Ishikawa (cell line): ENCODE results near the gene EOLA2.
"Not testable (repeated sequence)": the region's sequence is repeated elsewhere in the genome, so short reads cannot be mapped to it uniquely, and the experiment has no call there.

Experiments
- CEBPB ChIP-seq: IDR thresholded peaks from 2 replicates; pipeline ENCODE4 v1.6.1; 2012
- CREB1 ChIP-seq: IDR thresholded peaks from 2 replicates; pipeline ENCODE4 v1.6.1; 2012; ENCODE audit warnings: low read depth
- EGR1 ChIP-seq: IDR thresholded peaks from 2 replicates; pipeline ENCODE4 v1.6.1; 2012
- EP300 ChIP-seq: IDR thresholded peaks from 2 replicates; pipeline ENCODE4 v1.6.1; 2012; ENCODE audit warnings: borderline replicate concordance
- FOXM1 ChIP-seq: IDR thresholded peaks from 2 replicates; pipeline ENCODE4 v1.6.1; 2012; ENCODE audit warnings: low read depth, borderline replicate concordance
- NFIC ChIP-seq: IDR thresholded peaks from 2 replicates; pipeline ENCODE4 v1.6.1; 2012
- RAD21 ChIP-seq: IDR thresholded peaks from 2 replicates; pipeline ENCODE4 v1.6.1; 2012; ENCODE audit warnings: low read depth
- REST ChIP-seq: IDR thresholded peaks from 2 replicates; pipeline ENCODE4 v1.6.1; 2012; ENCODE audit warnings: low read depth, mild to moderate bottlenecking
- TAF1 ChIP-seq: IDR thresholded peaks from 2 replicates; pipeline ENCODE4 v1.6.1; 2012; ENCODE audit warnings: low read depth, mild to moderate bottlenecking
- TCF12 ChIP-seq: IDR thresholded peaks from 2 replicates; pipeline ENCODE4 v1.6.1; 2012; ENCODE audit warnings: low read depth
- USF1 ChIP-seq: IDR thresholded peaks from 2 replicates; pipeline ENCODE4 v1.6.1; 2012
- YY1 ChIP-seq: IDR thresholded peaks from 2 replicates; pipeline ENCODE4 v1.6.1; 2012; ENCODE audit warnings: low read depth
- ZBTB7A ChIP-seq: IDR thresholded peaks from 2 replicates; pipeline ENCODE4 v1.6.1; 2012; ENCODE audit warnings: low read depth
- TF ChIP-seq, protein P1 (sequence below): IDR thresholded peaks from 2 replicates; pipeline ENCODE4 v1.6.1; 2012

The EOLA2 gene

DNA sequence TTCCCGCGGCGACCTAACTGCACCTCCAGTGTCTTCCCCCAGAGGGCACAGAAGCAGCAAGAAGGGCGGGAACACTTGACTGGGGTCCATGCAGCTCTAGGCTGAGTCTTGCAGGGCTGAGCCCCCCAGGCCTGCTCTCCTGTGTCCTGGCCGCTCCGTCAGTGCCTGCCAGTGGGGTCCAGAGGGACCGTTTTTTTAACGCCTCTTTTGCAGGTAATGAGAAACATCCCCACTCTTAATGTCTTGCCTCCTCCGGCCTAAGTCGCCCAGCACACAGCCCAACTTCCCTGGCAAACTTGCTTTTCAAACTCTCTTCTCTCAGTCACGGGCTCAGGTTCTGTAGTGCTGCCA lies 2.4 kb upstream of the EOLA2 start:
- TF ChIP-seq RAD21 (peak; percentile 15; the same call in 1 of the 2 replicates), ZBTB7A (0 out of 2 replicates have a peak, but pooled peaks have one; percentile 6)

DNA sequence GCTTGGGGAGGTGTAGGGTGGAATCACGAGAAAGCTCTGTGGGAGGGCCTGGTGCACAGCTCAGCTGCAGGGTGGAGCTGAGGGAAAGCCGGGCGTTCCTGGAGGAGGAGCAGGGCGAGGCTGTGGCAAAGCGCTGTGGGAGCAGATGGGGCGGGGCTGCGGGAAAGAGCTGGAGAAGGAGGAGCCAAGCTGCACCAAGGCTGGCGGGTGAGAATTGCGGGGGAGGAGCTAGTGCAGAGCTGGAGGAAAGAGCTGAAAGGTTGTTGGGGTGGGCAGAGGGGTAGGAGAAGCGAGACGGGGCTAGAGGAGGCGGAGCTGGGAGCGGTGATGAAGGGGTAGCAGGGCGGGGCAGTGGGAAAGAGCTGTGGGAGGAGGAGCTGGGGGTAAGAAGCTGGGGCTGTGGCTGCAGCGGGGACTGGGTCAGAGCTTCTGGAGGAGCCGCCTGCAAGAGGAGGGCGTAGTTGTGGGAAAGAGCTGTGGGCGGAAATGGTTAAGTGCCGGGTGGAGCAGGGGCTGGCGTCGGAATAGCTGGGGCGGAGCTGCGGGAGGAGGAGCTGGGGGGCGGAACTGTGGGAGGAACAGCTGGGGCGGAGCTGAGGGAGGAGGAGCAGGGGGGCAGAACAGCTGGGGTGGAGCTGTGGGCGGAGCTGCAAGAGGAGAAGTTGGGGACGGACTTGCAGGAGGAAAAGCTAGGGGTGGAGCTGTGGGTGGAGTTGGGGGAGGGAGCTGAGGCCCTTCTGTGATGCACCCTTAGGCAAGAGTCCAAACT lies 1.8 kb upstream of the EOLA2 start:
- TF ChIP-seq NFIC: no peak
- TF ChIP-seq TAF1: no peak
- peak; percentile 42; the same call in 1 of the 2 replicates for TF ChIP-seq EP300
- 0 out of 2 replicates have a peak, but pooled peaks have one; percentile 6 for TF ChIP-seq ZBTB7A

GRCh38 chrX:149939655-149939904 lies 1.3 kb upstream of the EOLA2 start:
- TF ChIP-seq, protein P1, sequence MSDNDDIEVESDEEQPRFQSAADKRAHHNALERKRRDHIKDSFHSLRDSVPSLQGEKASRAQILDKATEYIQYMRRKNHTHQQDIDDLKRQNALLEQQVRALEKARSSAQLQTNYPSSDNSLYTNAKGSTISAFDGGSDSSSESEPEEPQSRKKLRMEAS: no peak
- TF ChIP-seq ZBTB7A: 0 out of 2 replicates have a peak, but pooled peaks have one; percentile 1

- TF ChIP-seq TCF12 (no peak), REST (no peak), TAF1 (no peak), ZBTB7A (no peak), YY1 (no peak)
Observed at GRCh38 chrX:149938881-149939654, 777 bp upstream of the EOLA2 start.

GRCh38 chrX:149937871-149938426 lies 342 bp downstream of the EOLA2 start:
- TF ChIP-seq EP300 (no peak), RAD21 (no peak), TAF1 (no peak)
- TF ChIP-seq, protein P1: no peak

- TF ChIP-seq RAD21, YY1, FOXM1: not testable (repeated sequence)
Observed at GRCh38 chrX:149929400-149929799, 8.9 kb downstream of the EOLA2 start, which contains the start of gene HSFX4. Gene HSFX4 (plus strand): TSS chrX:149929573. CDS start chrX:149929645, 72 bp downstream.

DNA sequence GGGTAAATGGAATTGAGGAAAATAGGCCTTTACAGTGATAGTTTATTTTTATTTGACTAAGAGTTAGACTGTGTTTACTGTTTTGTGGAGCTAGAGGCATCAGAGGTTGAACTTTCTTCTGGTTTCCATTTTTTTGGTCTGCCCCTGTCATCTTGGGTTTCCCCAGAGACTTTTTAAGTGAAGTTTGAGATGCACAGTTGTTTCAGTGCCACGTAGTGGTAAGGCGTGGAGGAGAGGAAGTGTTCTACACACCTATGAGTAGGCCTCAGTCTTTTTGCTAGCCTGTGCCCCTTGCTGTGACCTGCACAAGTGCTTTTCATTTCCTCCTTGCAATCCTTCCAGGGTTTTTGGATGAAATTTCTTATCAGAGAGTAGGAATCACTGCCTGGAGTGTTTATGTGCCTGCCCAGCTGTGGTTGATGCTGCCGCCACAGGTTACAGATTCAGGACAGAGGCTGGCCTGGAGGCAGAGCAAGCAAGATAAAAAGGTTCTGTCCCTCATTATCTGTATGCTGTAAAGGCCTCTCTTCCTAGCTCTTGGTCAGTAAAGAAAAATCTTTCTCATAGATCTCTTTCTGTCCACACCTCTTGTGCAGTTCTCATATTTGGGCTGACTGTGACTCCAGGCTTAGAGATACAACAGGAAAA lies 21.4 kb downstream of the EOLA2 start:
- TF ChIP-seq CEBPB (no peak), YY1 (no peak), RAD21 (no peak), EGR1 (no peak), CREB1 (no peak)

- TF ChIP-seq TAF1 (no peak), USF1 (no peak), CEBPB (no peak), RAD21 (no peak)
Observed at GRCh38 chrX:149910178-149910695, 28.1 kb downstream of the EOLA2 start.
